PC-3 (cell line): Measurements from ENCODE around the gene RAD23B. TPM values are rescaled to one million over a fixed set of nuclear protein-coding genes. Genes with fewer than 3 reads are reported as not detected.

Experiments used
- ATAC-seq: fragments of 200-7000 bp; cut with Tn5 transposase; 2 replicates; pipeline ENCODE4 v1.9.1; 2020; ENCODE audit warnings: mild to moderate bottlenecking, moderate library complexity
- BruUV-seq: library from RNA; stranded (reverse); fragments of 400-500 nt; replicated peaks from 2 replicates; lab custom pipeline; 2021; lab: Mats Ljungman, UMichigan
- CTCF ChIA-PET: fragments of 300-600 bp; sonication (Branson Sonifier 250); formaldehyde crosslinking; loops from one replicate; lab custom pipeline; 2022; ENCODE audit warnings: antibody characterized with exemption; lab: Charles Lee
- POLR2A ChIA-PET: fragments of 300-600 bp; sonication (Branson Sonifier 250); formaldehyde crosslinking; loops from one replicate; lab custom pipeline; 2022; ENCODE audit warnings: antibody characterized with exemption; ENCODE audit not compliant: unreplicated experiment; lab: Charles Lee
- DNase-seq: peaks from one replicate; pipeline ENCODE4 v3.0.0-alpha.2; 2015
- H2AFZ ChIP-seq: fragments of 300-600 bp; sonication (generic); 2 replicates; pipeline ENCODE4 v1.6.0; 2016; ENCODE audit warnings: antibody characterized with exemption, low read length
- H3F3A ChIP-seq: fragments of 300-600 bp; sonication (generic); one replicate; pipeline ENCODE4 v1.6.0; 2017; ENCODE audit warnings: antibody characterized with exemption, low read length, control low read depth, mild to moderate bottlenecking; ENCODE audit not compliant: unreplicated experiment
- H3K27ac ChIP-seq: fragments of 300-600 bp; sonication (generic); 2 replicates; pipeline ENCODE4 v1.5.1; 2016; ENCODE audit warnings: mild to moderate bottlenecking, low read length
- H3K27me3 ChIP-seq: fragments of 300-600 bp; sonication (generic); 2 replicates; pipeline ENCODE4 v1.6.1; 2016; ENCODE audit warnings: low read length, mixed read lengths
- H3K36me3 ChIP-seq: fragments of 300-600 bp; sonication (generic); 2 replicates; pipeline ENCODE4 v1.6.1; 2016; ENCODE audit warnings: low read depth, mixed run types, low read length, mixed read lengths
- H3K4me1 ChIP-seq: fragments of 300-600 bp; sonication (generic); 2 replicates; pipeline ENCODE4 v1.5.1; 2016; ENCODE audit warnings: low read length; ENCODE audit not compliant: insufficient read depth
- H3K4me2 ChIP-seq: fragments of 300-600 bp; sonication (generic); 2 replicates; pipeline ENCODE4 v1.6.0; 2016; ENCODE audit warnings: low read length
- H3K4me3 ChIP-seq: fragments of 300-600 bp; sonication (generic); 2 replicates; pipeline ENCODE4 v1.5.1; 2016; ENCODE audit warnings: mild to moderate bottlenecking, low read length, mixed read lengths
- H3K79me2 ChIP-seq: fragments of 300-600 bp; sonication (generic); 2 replicates; pipeline ENCODE4 v1.6.1; 2017; ENCODE audit warnings: low read length, mixed read lengths
- H3K9ac ChIP-seq: fragments of 300-600 bp; sonication (generic); 2 replicates; pipeline ENCODE4 v1.6.0; 2016; ENCODE audit warnings: mild to moderate bottlenecking, low read length
- H3K9me2 ChIP-seq: fragments of 300-600 bp; sonication (generic); replicated peaks from 2 replicates; pipeline ENCODE4 v1.6.1; 2016; ENCODE audit warnings: mixed run types, low read length, mixed read lengths
- H3K9me3 ChIP-seq: fragments of 300-600 bp; sonication (generic); 2 replicates; pipeline ENCODE4 v1.6.1; 2016; ENCODE audit warnings: low read length, mixed read lengths
- H4K20me1 ChIP-seq: fragments of 300-600 bp; sonication (generic); 2 replicates; pipeline ENCODE4 v1.6.1; 2016; ENCODE audit warnings: low read length, mixed read lengths
- CTCF ChIP-seq: fragments of 300-600 bp; sonication (generic); conservative IDR thresholded peaks from 2 replicates; pipeline ENCODE4 v1.5.1; 2017; ENCODE audit warnings: antibody characterized with exemption, low read depth, mild to moderate bottlenecking, low read length
- EZH2 ChIP-seq: fragments of 300-600 bp; sonication (generic); IDR thresholded peaks from one replicate; pipeline ENCODE4 v1.6.1; 2017; ENCODE audit warnings: antibody characterized with exemption, mild to moderate bottlenecking, low read length; ENCODE audit not compliant: unreplicated experiment
- EZH2phosphoT487 ChIP-seq: fragments of 300-600 bp; sonication (generic); IDR thresholded peaks from 2 replicates; pipeline ENCODE4 v1.6.1; 2018; ENCODE audit warnings: mild to moderate bottlenecking, antibody characterized with exemption, low read length, borderline replicate concordance
- intact Hi-C: fragments of 100-400 bp; cut with micrococcal nuclease; formaldehyde crosslinking; loops from 2 replicates; pipeline ENCODE4 v1.9.0; 2023
- total RNA-seq: library from RNA; depleted of rRNA; stranded (reverse); fragments of >200 nt; gene quantifications from 2 replicates; pipeline ENCODE4 v1.2.3, GENCODE V29; 2014

Gene RAD23B
- total RNA-seq, 1 experiment from 2014 or later = 67.9 TPM

GRCh38 chr9:107337676-107338590 lies 54.9 kb downstream of the RAD23B start:
- BruUV-seq = no TSS peak
- H3K36me3 ChIP-seq = peaks cover 12% of the 10 kb centered on the region
- intact Hi-C loops = no loop called here
- H3K4me1 ChIP-seq = peaks cover 26% of the 10 kb centered on the region
- no peak overlapping the region for H3K4me3 ChIP-seq
- no peaks in the 10 kb centered on the region for H3K9me3 ChIP-seq
- no peak for ATAC-seq
- peaks cover 9% of the 10 kb centered on the region for H4K20me1 ChIP-seq
- no peaks in the 10 kb centered on the region for H3K9me2 ChIP-seq
- TF ChIP-seq EZH2 = no peak
- no peak for TF ChIP-seq EZH2phosphoT487
- no peak for TF ChIP-seq CTCF
- H3K27ac ChIP-seq = peak overlapping the region; percentile 61
- ChIA-PET POLR2A (no interaction called here), CTCF (no interaction called here)
- no peak overlapping the region for H3K4me2 ChIP-seq
- no peak overlapping the region for H2AFZ ChIP-seq
- H3K9ac ChIP-seq = no peak overlapping the region
- no peaks in the 10 kb centered on the region for H3K27me3 ChIP-seq
- no peaks in the 10 kb centered on the region for H3F3A ChIP-seq
- DNase-seq = no peak
- H3K79me2 ChIP-seq = no peaks in the 10 kb centered on the region

GRCh38 chr9:107338911-107339659 lies 56.0 kb downstream of the RAD23B start:
- CTCF ChIA-PET = no interaction called here
- DNase-seq (no peak), ATAC-seq (no peak)
- Histone ChIP-seq H3K4me3 (no peak overlapping the region), H3K4me2 (no peak overlapping the region), H3K27ac (no peak overlapping the region), H3K36me3 (peaks cover under 1% of the 10 kb centered on the region; the same call in 1 of the 2 replicates), H2AFZ (no peak overlapping the region), H3K9ac (no peak overlapping the region), H3K4me1 (peaks cover 26% of the 10 kb centered on the region), H3K27me3 (no peaks in the 10 kb centered on the region), H3K9me3 (no peaks in the 10 kb centered on the region), H4K20me1 (peaks cover 9% of the 10 kb centered on the region), H3K79me2 (no peaks in the 10 kb centered on the region), H3K9me2 (no peaks in the 10 kb centered on the region), H3F3A (no peaks in the 10 kb centered on the region)
- intact Hi-C loops = no loop called here
- POLR2A ChIA-PET = no interaction called here
- no TSS peak for BruUV-seq
- no peak for TF ChIP-seq EZH2phosphoT487
- no peak for TF ChIP-seq EZH2
- no peak for TF ChIP-seq CTCF
